ENCODE data around the gene ESYT1.

ESYT1 gene

GRCh38 chr12:56189918-56190694 lies 62.0 kb downstream of the ESYT1 start:
- no peak for FAIRE-seq

- FAIRE-seq = no peak
Observed at GRCh38 chr12:56190695-56191155, 62.7 kb downstream of the ESYT1 start.

- FAIRE-seq = no peak
Observed at GRCh38 chr12:56192582-56192981, 64.5 kb downstream of the ESYT1 start.

- peak; percentile 71 for FAIRE-seq
Observed at GRCh38 chr12:56193025-56193578, 65.0 kb downstream of the ESYT1 start.
